HepG2 (cell line): ENCODE measurements around the gene STAMBPL1.

ENCODE experiments used
- FIP1L1 ChIP-seq: fragments of 200-400 bp; formaldehyde crosslinking; IDR thresholded peaks from 2 replicates; pipeline ENCODE4 v1.6.1; 2018; ENCODE audit warnings: low read depth, mild to moderate bottlenecking, low read length, moderate library complexity, borderline replicate concordance; ENCODE audit not compliant: insufficient read depth
- POLR2A ChIP-seq, 2 experiments: IDR thresholded peaks; 2 replicates each; pipeline ENCODE4 v1.6.1; 2011; ENCODE audit warnings: low read depth in 2 of 2, low read length in 2 of 2, mild to moderate bottlenecking in 1 of 2, moderate library complexity in 1 of 2; ENCODE audit not compliant: insufficient read depth in 1 of 2
- SATB2 ChIP-seq: sonication (generic); formaldehyde crosslinking; IDR thresholded peaks from 2 replicates; pipeline ENCODE4 v1.5.0; 2020; ENCODE audit warnings: missing genetic modification reagents

DNA sequence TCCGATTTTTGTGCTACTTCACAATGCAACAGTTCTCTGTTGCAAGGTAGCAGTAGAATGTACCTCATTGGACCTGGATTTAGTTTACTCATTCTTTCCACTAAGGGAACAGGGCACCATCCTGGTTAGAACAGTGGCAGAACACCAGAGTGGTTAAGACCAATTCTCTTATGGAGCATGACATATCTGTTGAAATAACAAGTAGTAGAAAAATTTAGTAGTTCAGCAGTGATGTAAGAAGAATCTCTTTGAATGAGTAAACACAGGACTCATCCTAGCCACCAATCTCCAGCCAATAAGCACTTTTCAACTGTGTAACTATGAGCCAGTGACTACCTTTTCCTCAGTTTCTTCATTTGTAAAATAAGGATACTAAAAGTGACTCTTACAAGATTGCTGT lies 30.8 kb upstream of the STAMBPL1 start:
- TF ChIP-seq FIP1L1 (no peak), SATB2 (CRISPR knock-in tag) (no peak), POLR2A (IDR thresholded peaks at IDR 0.05; ENCODE audit: insufficient read depth in 1 of 2, low read depth in 2 of 2, low read length in 2 of 2) (no peak)
